ENCODE data around the gene LUZP1. TPM values are rescaled to one million over a fixed set of nuclear protein-coding genes. Genes with fewer than 3 reads are reported as not detected.
A peak's percentile ranks its signal among the peaks of the same experiment; 100 is the strongest.

Gene LUZP1
- total RNA-seq, 2 donors from 2014 or later, result 43.7 to 57.8 TPM

GRCh38 chr1:23124259-23125026, 44.2 kb downstream of the LUZP1 start:
- intact Hi-C loops (cut with DNase I, micrococcal nuclease), result no loop called here
- ATAC-seq, result no peak
- DNase-seq, result no peak

GRCh38 chr1:23123528-23123927, 45.1 kb downstream of the LUZP1 start:
- intact Hi-C loops (cut with DNase I, micrococcal nuclease), result no loop called here
- peak; percentile 80 for ATAC-seq
- DNase-seq, result no peak

GRCh38 chr1:23122796-23123195, 45.9 kb downstream of the LUZP1 start:
- no peak for DNase-seq
- ATAC-seq, result peak; percentile 2
- intact Hi-C loops (cut with DNase I, micrococcal nuclease), result no loop called here

- intact Hi-C loops (cut with DNase I, micrococcal nuclease), result no loop called here
- ATAC-seq (peak; percentile 74), DNase-seq (peak; percentile 58 to 66)
Measured at GRCh38 chr1:23122023-23122748, 46.5 kb downstream of the LUZP1 start.

GRCh38 chr1:23120383-23120782, 48.3 kb downstream of the LUZP1 start:
- DNase-seq (no peak), ATAC-seq (no peak)
- intact Hi-C loops (cut with DNase I, micrococcal nuclease), result no loop called here

GRCh38 chr1:23118957-23119792, 49.5 kb downstream of the LUZP1 start:
- intact Hi-C loops (cut with DNase I, micrococcal nuclease), result no loop called here
- DNase-seq (no peak), ATAC-seq (peak; percentile 60)

GRCh38 chr1:23118407-23118806, 50.2 kb downstream of the LUZP1 start:
- ATAC-seq, result peak; percentile 54
- no peak for DNase-seq
- intact Hi-C loops (cut with DNase I, micrococcal nuclease), result no loop called here

- ATAC-seq, result no peak
- no peak for DNase-seq
- intact Hi-C loops (cut with DNase I, micrococcal nuclease), result no loop called here
Measured at GRCh38 chr1:23116921-23117699, 51.5 kb downstream of the LUZP1 start.

- intact Hi-C loops (cut with DNase I, micrococcal nuclease), result no loop called here
- DNase-seq (no peak), ATAC-seq (no peak)
Measured at GRCh38 chr1:23116216-23116836, 52.3 kb downstream of the LUZP1 start.

- DNase-seq, result no peak
- ATAC-seq, result no peak
- intact Hi-C loops (cut with DNase I, micrococcal nuclease), result no loop called here
Measured at GRCh38 chr1:23114424-23115079, 54.1 kb downstream of the LUZP1 start.

GRCh38 chr1:23111600-23112535, 56.8 kb downstream of the LUZP1 start:
- intact Hi-C loops (cut with DNase I, micrococcal nuclease), result no loop called here
- DNase-seq, result no peak
- no peak for ATAC-seq

GRCh38 chr1:23110391-23110790, 58.3 kb downstream of the LUZP1 start:
- DNase-seq (no peak), ATAC-seq (no peak)
- intact Hi-C loops (cut with DNase I, micrococcal nuclease), result no loop called here

- intact Hi-C loops (cut with DNase I, micrococcal nuclease), result no loop called here
- no peak for ATAC-seq
- DNase-seq, result no peak
Measured at GRCh38 chr1:23108918-23109533, 59.6 kb downstream of the LUZP1 start.

- DNase-seq, result peak; percentile 49 to 62
- peak; percentile 70 for ATAC-seq
- intact Hi-C loops (cut with DNase I, micrococcal nuclease), result no loop called here
Measured at GRCh38 chr1:23103001-23103889, 65.4 kb downstream of the LUZP1 start.

- no peak for DNase-seq
- intact Hi-C loops (cut with DNase I, micrococcal nuclease), result no loop called here
- ATAC-seq, result peak; percentile 35
Measured at GRCh38 chr1:23102289-23102688, 66.4 kb downstream of the LUZP1 start.

Data from left colon (tissue), 2 donors.